ENCODE measurements around the gene SEPHS2.

Gene SEPHS2

DNA sequence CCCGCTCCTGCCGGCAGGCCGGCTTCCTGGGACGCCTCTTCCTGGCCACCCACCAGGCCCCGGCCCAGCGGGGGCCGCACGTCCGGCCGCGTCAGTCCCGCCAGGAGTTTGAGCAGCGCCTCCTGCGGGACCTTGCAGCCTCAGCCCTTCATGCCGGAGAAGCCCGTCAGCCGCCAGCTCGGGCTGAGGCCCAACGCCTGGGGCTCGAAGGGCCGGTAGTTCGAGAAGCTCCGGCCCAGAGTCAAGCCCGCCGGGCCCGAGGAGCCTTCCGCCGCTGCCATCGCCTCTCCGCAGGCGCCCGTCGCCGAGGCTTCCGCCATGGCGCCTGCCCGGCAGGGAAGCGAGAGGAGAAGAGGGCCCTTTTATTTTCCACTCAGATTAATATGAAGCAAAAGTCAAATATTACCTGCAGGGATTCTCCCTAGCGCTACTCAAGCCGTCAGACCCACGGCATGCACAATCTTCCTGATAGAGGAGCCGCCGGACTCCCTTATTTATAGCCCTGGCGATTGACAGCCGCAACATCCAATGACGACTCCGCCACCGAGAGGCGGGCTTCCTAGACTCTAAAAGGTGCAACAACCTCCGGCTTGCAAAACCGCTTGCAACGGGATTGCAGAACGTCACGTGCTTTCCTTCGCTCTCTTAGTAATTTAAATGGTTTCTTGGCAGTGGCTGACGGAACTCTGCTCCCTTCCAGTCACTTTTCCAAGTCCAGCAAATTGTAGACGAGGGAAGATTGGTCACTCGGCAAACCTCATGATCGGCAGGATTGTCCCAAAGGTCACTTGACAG is at the start of gene SEPHS2 (continued):
- TF ChIP-seq PRDM10 (tag by site-specific recombination; IDR thresholded peaks at IDR 0.05) = no peak
- TF ChIP-seq ZNF239 (tag by site-specific recombination; IDR thresholded peaks at IDR 0.05) = 0 out of 2 replicates have a peak, but pooled peaks have one; percentile 43
- TF ChIP-seq GLI2 (tag by site-specific recombination; IDR thresholded peaks at IDR 0.05; ENCODE audit: borderline replicate concordance, low read depth) = no peak
- TF ChIP-seq ZNF266 (tag by site-specific recombination; IDR thresholded peaks at IDR 0.05; ENCODE audit: low read depth) = no peak
- TF ChIP-seq ZNF302 (tag by site-specific recombination; IDR thresholded peaks at IDR 0.05; ENCODE audit: low read depth) = no peak
- TF ChIP-seq BCL6B (tag by site-specific recombination; IDR thresholded peaks at IDR 0.05) = no peak
- no peak for TF ChIP-seq ZNF544 (tag by site-specific recombination; IDR thresholded peaks at IDR 0.05)
- TF ChIP-seq, protein P1, sequence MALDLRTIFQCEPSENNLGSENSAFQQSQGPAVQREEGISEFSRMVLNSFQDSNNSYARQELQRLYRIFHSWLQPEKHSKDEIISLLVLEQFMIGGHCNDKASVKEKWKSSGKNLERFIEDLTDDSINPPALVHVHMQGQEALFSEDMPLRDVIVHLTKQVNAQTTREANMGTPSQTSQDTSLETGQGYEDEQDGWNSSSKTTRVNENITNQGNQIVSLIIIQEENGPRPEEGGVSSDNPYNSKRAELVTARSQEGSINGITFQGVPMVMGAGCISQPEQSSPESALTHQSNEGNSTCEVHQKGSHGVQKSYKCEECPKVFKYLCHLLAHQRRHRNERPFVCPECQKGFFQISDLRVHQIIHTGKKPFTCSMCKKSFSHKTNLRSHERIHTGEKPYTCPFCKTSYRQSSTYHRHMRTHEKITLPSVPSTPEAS (tag by site-specific recombination; IDR thresholded peaks at IDR 0.05) = no peak
- TF ChIP-seq ZNF510 (tag by site-specific recombination; IDR thresholded peaks at IDR 0.05; ENCODE audit: insufficient replicate concordance) = no peak
- peak; percentile 81 for TF ChIP-seq SETDB1 (IDR thresholded peaks at IDR 0.05; ENCODE audit: insufficient read length, low read length)
- no peak for TF ChIP-seq ZBTB10 (tag by site-specific recombination; IDR thresholded peaks at IDR 0.05)
- peak; percentile 93 for TF ChIP-seq SCRT2 (tag by site-specific recombination; IDR thresholded peaks at IDR 0.05)
- 0 out of 2 replicates have a peak, but pooled peaks have one; percentile 42 for TF ChIP-seq ZNF677 (tag by site-specific recombination; IDR thresholded peaks at IDR 0.05)
- no peak for TF ChIP-seq ZNF404 (tag by site-specific recombination; IDR thresholded peaks at IDR 0.05)
- no peak for TF ChIP-seq KLF8 (tag by site-specific recombination; IDR thresholded peaks at IDR 0.05)
- no peak for TF ChIP-seq ZNF785 (tag by site-specific recombination; IDR thresholded peaks at IDR 0.05)
- TF ChIP-seq, protein P2, sequence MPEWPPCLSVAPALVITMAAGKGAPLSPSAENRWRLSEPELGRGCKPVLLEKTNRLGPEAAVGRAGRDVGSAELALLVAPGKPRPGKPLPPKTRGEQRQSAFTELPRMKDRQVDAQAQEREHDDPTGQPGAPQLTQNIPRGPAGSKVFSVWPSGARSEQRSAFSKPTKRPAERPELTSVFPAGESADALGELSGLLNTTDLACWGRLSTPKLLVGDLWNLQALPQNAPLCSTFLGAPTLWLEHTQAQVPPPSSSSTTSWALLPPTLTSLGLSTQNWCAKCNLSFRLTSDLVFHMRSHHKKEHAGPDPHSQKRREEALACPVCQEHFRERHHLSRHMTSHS (tag by site-specific recombination; IDR thresholded peaks at IDR 0.05) = no peak
- TF ChIP-seq ZNF660 (tag by site-specific recombination; IDR thresholded peaks at IDR 0.05) = peak; percentile 72; the same call in 1 of the 2 replicates
- 0 out of 2 replicates have a peak, but pooled peaks have one; percentile 31 for TF ChIP-seq ZNF792 (tag by site-specific recombination; IDR thresholded peaks at IDR 0.05)
- TF ChIP-seq ZNF560 (tag by site-specific recombination; IDR thresholded peaks at IDR 0.05; ENCODE audit: borderline replicate concordance) = no peak
- peak; percentile 17; the same call in 1 of the 2 replicates for TF ChIP-seq ZNF2 (tag by site-specific recombination; IDR thresholded peaks at IDR 0.05)
- TF ChIP-seq ZNF585B (tag by site-specific recombination; IDR thresholded peaks at IDR 0.05) = no peak
- TF ChIP-seq ZNF394 (tag by site-specific recombination; IDR thresholded peaks at IDR 0.05; ENCODE audit: borderline replicate concordance) = peak; percentile 78
- TF ChIP-seq MZF1 (tag by site-specific recombination; IDR thresholded peaks at IDR 0.05; ENCODE audit: borderline replicate concordance) = no peak
- TF ChIP-seq ZNF211 (tag by site-specific recombination; IDR thresholded peaks at IDR 0.05; ENCODE audit: low read depth) = no peak
- no peak for TF ChIP-seq ZNF292 (tag by site-specific recombination; IDR thresholded peaks at IDR 0.05; ENCODE audit: borderline replicate concordance, low read depth)
- TF ChIP-seq GLI4 (tag by site-specific recombination; IDR thresholded peaks at IDR 0.05) = no peak
- TF ChIP-seq ZNF423 (tag by site-specific recombination; IDR thresholded peaks at IDR 0.05) = no peak
- TF ChIP-seq ZNF791 (tag by site-specific recombination; IDR thresholded peaks at IDR 0.05) = no peak
- peak; percentile 98 for TF ChIP-seq ZBTB17 (tag by site-specific recombination; IDR thresholded peaks at IDR 0.05)
- peak; percentile 80 for TF ChIP-seq ZNF391 (tag by site-specific recombination; IDR thresholded peaks at IDR 0.05; ENCODE audit: borderline replicate concordance, low read depth)

All from HEK293 (cell line).